HUES48 (cell line): ENCODE measurements around the gene SLC25A41.
A peak's percentile ranks its signal among the peaks of the same experiment; 100 is the strongest.

Source experiments
- H3K27ac ChIP-seq: one replicate; pipeline ENCODE4 v1.7.0; 2013; ENCODE audit warnings: low read depth, low read length, inconsistent platforms
- H3K27me3 ChIP-seq: 2 replicates; pipeline ENCODE4 v1.6.1; 2013; ENCODE audit warnings: mild to moderate bottlenecking, low read length; ENCODE audit not compliant: control insufficient read depth, insufficient read depth
- H3K36me3 ChIP-seq: 2 replicates; pipeline ENCODE4 v1.6.1; 2013; ENCODE audit warnings: low read length; ENCODE audit not compliant: control insufficient read depth, insufficient read depth
- H3K4me1 ChIP-seq: 2 replicates; pipeline ENCODE4 v1.6.1; 2013; ENCODE audit warnings: mild to moderate bottlenecking, low read length; ENCODE audit not compliant: control insufficient read depth, insufficient read depth
- H3K4me3 ChIP-seq: 2 replicates; pipeline ENCODE4 v1.5.1; 2013; ENCODE audit warnings: mild to moderate bottlenecking, low read depth, low read length
- H3K9ac ChIP-seq: 2 replicates; pipeline ENCODE4 v1.6.1; 2013; ENCODE audit warnings: mild to moderate bottlenecking, low read depth, low read length, moderate library complexity
- H3K9me3 ChIP-seq: 2 replicates; pipeline ENCODE4 v1.6.1; 2013; ENCODE audit warnings: low read length; ENCODE audit not compliant: control insufficient read depth, insufficient read depth

SLC25A41 gene

DNA sequence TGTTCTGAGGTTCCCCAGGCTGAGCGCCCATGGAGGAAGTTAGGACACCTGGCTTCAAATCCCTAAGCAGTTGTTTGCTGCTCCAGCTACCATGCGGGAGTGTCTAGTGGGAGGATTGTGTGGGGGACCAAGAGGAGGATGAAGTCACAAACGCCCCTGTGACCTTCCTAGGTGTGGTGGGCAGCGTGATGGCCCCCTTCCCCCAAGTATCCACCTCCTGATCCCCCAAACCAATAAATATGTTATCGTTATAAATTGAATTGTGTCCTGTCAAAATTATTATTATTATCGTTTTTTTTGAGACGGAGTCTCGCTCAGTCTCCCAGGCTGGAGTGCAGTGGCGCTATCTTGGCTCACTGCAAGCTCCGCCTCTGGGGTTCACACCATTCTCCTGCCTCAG, at the start of gene SLC25A41:
Gene SLC25A41, minus strand, starts transcription at position 101 of the 400 bp plus-strand sequence. Its CDS starts 70 bp downstream, at position 31.
- Histone ChIP-seq H3K36me3 (no peaks in the 10 kb centered on the region), H3K27ac (no peak within 1 kb of the TSS), H3K9ac (no peak within 1 kb of the TSS), H3K27me3 (peaks cover 4% of the 10 kb centered on the region), H3K4me3 (no peak within 1 kb of the TSS), H3K9me3 (no peaks in the 10 kb centered on the region), H3K4me1 (no peaks in the 10 kb centered on the region)

- Histone ChIP-seq H3K27ac (no peak overlapping the region), H3K36me3 (no peaks in the 10 kb centered on the region), H3K9me3 (no peaks in the 10 kb centered on the region), H3K27me3 (no peaks in the 10 kb centered on the region), H3K4me3 (no peak overlapping the region), H3K9ac (no peak overlapping the region), H3K4me1 (no peaks in the 10 kb centered on the region)
Measured at GRCh38 chr19:6483235-6483634, 49.7 kb upstream of the SLC25A41 start.

DNA sequence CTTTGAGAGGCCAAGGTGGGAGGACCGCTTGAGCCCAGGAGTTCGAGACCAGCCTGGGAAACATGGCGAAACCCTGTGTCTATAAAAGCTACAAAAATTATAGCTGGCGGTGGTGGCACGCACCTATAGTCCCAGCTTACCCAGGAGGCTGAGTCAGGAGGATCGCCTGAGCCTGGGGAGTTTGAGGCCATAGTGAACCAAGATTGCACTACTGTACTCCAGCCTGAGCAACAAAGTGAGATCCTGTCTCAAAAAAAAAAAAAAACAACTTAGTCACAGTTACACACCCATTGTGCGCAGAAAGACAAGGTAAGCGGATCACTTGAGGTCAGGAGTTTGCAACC, 48.8 kb upstream of the SLC25A41 start:
- H3K9me3 ChIP-seq = no peaks in the 10 kb centered on the region
- H3K27me3 ChIP-seq = no peaks in the 10 kb centered on the region
- no peak overlapping the region for H3K9ac ChIP-seq
- no peak overlapping the region for H3K27ac ChIP-seq
- H3K4me1 ChIP-seq = no peaks in the 10 kb centered on the region
- no peaks in the 10 kb centered on the region for H3K36me3 ChIP-seq
- H3K4me3 ChIP-seq = no peak overlapping the region

GRCh38 chr19:6481541-6482342, 48.2 kb upstream of the SLC25A41 start, which contains the start of gene DENND1C:
DENND1C (minus strand) TSS chr19:6481787; CDS start chr19:6481695, 92 bp downstream.
- H3K27me3 ChIP-seq = no peaks in the 10 kb centered on the region
- no peaks in the 10 kb centered on the region for H3K9me3 ChIP-seq
- H3K4me3 ChIP-seq = no peak within 1 kb of the TSS
- H3K4me1 ChIP-seq = no peaks in the 10 kb centered on the region
- H3K27ac ChIP-seq = no peak within 1 kb of the TSS
- H3K36me3 ChIP-seq = no peaks in the 10 kb centered on the region
- no peak within 1 kb of the TSS for H3K9ac ChIP-seq

- Histone ChIP-seq H3K4me1 (no peaks in the 10 kb centered on the region), H3K27me3 (no peaks in the 10 kb centered on the region), H3K4me3 (no peak overlapping the region), H3K27ac (no peak overlapping the region), H3K9me3 (no peaks in the 10 kb centered on the region), H3K36me3 (no peaks in the 10 kb centered on the region), H3K9ac (no peak overlapping the region)
Measured at GRCh38 chr19:6480848-6481415, 47.4 kb upstream of the SLC25A41 start.

- H3K9me3 ChIP-seq = no peaks in the 10 kb centered on the region
- no peaks in the 10 kb centered on the region for H3K4me1 ChIP-seq
- H3K36me3 ChIP-seq = no peaks in the 10 kb centered on the region
- H3K27ac ChIP-seq = no peak overlapping the region
- peaks cover 7% of the 10 kb centered on the region for H3K27me3 ChIP-seq
- H3K9ac ChIP-seq = no peak overlapping the region
- H3K4me3 ChIP-seq = no peak overlapping the region
Measured at GRCh38 chr19:6479836-6480398, 46.4 kb upstream of the SLC25A41 start.

DNA sequence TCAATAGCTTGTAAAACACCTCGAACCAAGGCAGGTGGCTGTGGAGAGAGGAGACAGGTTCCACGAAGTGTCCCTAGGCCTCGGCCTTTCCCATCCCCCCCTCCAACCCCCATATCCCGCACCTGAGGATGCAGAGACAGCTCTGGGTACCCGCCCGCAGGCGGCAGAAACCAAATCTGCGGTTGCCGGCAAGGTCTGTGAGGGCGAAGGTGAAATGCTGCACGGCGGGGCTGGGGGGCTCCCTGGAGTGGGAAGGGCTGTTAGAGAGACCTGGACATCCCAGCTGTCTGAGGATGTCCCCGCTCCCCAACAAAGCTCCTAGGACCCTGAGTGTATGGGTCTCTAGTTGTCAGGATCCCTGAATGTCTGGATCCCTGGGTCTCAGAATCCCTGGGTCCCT, 45.3 kb upstream of the SLC25A41 start:
- no peaks in the 10 kb centered on the region for H3K36me3 ChIP-seq
- no peak overlapping the region for H3K27ac ChIP-seq
- H3K27me3 ChIP-seq = peaks cover 15% of the 10 kb centered on the region
- no peaks in the 10 kb centered on the region for H3K4me1 ChIP-seq
- no peak overlapping the region for H3K9ac ChIP-seq
- no peaks in the 10 kb centered on the region for H3K9me3 ChIP-seq
- H3K4me3 ChIP-seq = no peak overlapping the region

- no peaks in the 10 kb centered on the region for H3K4me1 ChIP-seq
- no peak overlapping the region for H3K9ac ChIP-seq
- no peak overlapping the region for H3K27ac ChIP-seq
- no peaks in the 10 kb centered on the region for H3K36me3 ChIP-seq
- peak overlapping the region; percentile 75 for H3K4me3 ChIP-seq
- peaks cover 15% of the 10 kb centered on the region for H3K27me3 ChIP-seq
- H3K9me3 ChIP-seq = no peaks in the 10 kb centered on the region
Measured at GRCh38 chr19:6476896-6477431, 43.4 kb upstream of the SLC25A41 start.

DNA sequence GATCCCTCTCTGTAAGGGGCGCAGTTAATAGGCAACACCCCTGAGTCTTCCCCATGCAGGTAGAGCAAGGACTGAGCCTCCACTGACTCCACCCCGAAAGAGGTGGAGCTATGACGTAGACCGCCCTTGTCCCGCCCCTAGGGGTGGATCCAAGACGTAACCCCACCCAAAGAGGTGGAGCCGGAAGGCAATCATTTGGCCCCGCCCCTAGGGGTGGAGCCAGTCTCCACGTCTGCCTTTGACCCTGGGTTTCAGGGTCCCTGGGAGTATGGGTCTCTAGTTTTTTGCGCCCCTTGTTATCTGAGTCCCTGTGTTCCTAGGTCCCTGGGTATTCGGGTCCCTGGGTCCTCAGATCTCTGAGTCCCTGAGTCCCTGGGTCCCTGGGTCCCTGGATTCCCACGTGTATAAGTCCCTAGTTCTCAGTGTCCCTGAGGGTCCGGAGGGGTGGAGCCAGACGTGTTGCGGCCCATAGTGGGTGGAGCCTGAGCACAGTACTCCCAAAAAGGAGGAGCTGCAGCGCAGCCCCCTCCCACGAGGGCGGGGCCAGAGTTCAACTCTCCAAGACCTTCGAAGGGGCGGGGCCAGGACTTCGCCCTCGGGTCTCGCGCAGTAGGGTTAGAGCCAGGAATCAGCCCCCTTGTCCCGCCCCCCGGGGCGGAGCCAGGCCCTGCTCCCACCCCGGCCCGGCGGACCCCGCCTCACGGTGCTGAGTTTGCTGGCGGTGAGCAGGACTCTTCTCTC, 42.8 kb upstream of the SLC25A41 start:
- Histone ChIP-seq H3K9me3 (no peaks in the 10 kb centered on the region), H3K4me3 (peak overlapping the region; percentile 75), H3K4me1 (no peaks in the 10 kb centered on the region; the same call in 1 of the 2 replicates), H3K27ac (peak overlapping the region; percentile 52), H3K36me3 (no peaks in the 10 kb centered on the region), H3K27me3 (peaks cover 15% of the 10 kb centered on the region), H3K9ac (no peak overlapping the region)

GRCh38 chr19:6475321-6476108, 42.0 kb upstream of the SLC25A41 start:
- H3K4me1 ChIP-seq = no peaks in the 10 kb centered on the region; the same call in 1 of the 2 replicates
- H3K9ac ChIP-seq = no peak overlapping the region
- H3K9me3 ChIP-seq = no peaks in the 10 kb centered on the region
- no peaks in the 10 kb centered on the region for H3K36me3 ChIP-seq
- H3K27me3 ChIP-seq = peaks cover 15% of the 10 kb centered on the region
- no peak overlapping the region for H3K27ac ChIP-seq
- peak overlapping the region; percentile 63 for H3K4me3 ChIP-seq
